Measurements from ENCODE around the gene CNPY1.

DNA sequence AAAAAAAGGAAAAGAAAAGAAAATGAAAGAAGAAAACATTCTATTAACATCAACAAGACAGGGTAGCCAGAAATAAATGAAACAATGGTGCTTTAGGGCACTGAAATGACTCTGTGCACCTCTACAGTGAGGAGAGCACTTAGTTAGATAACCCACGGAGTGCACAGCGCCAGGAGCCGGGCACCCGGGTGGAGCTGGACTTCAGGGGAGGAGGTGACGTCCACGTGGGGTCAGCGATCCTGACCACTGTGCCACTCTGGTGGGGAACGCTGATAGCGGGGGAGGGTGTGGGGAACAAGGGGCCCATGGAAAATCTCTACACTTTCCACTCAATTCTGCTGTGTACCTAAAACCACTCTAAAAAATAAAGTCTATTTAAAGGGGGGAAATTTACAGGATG is 15.7 kb upstream of the CNPY1 start:
- TF ChIP-seq POLR2A (IDR thresholded peaks at IDR 0.05): no peak
- TF ChIP-seq, protein P1, sequence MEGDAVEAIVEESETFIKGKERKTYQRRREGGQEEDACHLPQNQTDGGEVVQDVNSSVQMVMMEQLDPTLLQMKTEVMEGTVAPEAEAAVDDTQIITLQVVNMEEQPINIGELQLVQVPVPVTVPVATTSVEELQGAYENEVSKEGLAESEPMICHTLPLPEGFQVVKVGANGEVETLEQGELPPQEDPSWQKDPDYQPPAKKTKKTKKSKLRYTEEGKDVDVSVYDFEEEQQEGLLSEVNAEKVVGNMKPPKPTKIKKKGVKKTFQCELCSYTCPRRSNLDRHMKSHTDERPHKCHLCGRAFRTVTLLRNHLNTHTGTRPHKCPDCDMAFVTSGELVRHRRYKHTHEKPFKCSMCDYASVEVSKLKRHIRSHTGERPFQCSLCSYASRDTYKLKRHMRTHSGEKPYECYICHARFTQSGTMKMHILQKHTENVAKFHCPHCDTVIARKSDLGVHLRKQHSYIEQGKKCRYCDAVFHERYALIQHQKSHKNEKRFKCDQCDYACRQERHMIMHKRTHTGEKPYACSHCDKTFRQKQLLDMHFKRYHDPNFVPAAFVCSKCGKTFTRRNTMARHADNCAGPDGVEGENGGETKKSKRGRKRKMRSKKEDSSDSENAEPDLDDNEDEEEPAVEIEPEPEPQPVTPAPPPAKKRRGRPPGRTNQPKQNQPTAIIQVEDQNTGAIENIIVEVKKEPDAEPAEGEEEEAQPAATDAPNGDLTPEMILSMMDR (IDR thresholded peaks at IDR 0.05): no peak

All from thyroid gland (tissue), 4 donors.